Measurements from ENCODE around the gene OPRL1.

OPRL1 gene

DNA sequence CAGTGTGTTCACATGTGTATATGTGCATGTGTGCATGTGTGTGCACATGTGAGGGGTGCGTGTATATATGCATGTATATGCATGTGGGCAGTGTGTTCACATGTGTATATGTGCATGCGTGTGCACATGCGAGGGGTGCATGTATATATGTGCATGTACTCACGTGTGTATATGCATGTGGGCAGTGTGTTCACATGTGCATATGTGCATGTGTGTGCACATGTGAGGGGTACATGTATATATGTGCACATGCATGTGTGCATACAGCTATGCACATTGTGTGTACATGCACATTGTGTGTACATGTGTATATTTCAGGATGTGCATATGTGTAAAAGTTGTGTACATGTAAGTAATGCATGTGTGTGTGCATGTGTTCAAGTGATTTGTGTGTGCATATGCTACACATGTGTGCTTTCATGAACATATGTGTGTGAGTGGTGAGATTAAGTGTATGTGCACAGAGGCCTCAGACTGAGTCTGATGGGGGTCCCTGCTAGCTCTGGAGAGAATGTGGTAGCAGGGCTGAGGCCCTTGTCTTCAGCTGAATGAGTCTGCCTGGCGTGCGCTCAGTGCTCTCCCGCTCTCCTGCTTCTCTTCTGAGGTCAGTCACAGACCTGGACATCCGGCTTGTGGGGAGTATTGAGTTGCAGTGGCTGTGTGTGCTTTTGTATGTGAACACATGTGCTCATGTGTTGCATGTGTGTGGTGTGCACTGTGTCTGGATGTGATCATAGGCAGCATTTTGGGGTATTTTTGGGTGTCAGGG is 64.4 kb downstream of the OPRL1 start:
- no peak for DNase-seq (ENCODE audit: low read depth)

DNA sequence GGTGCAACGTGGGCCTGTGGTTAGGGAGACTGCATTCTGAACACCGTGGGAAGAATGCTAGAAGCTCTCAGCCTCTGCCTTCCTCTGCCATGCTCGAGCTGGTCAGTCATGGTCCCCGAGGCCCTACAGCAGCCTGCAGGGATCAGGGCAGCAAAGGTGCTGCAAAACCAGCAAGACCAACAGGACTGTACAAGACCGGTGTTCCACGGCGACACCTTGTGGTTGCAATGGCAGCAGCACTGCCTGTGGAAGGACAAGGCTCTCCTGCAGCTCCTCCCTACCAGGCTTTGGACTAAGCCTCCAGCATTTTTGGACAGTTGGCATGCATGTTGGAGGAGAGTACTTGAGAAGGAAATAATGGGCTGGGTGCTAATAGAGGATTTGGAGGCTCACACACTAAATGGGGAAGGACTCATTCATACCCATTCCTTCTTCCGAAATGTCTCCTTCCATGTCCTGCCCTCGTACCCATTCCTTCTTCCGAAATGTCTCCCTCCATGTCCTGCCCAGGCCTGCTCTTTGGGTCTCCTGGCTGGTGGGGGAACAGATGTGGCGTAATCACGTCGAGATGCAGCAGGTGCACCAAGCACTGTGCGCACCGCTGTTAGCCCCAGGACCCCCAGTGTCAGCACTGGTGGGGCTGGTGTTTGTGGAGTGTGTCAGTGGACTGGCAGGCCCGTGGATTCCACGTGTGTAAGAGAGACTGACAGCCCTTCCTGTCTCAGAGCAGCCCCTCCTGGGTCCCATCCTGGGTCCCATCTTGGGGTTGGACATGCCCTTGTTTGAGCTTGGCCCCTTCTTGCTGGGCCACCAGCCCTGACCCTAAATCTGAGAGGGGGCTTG is 65.8 kb downstream of the OPRL1 start:
- no peak for DNase-seq (ENCODE audit: low read depth)

DNA sequence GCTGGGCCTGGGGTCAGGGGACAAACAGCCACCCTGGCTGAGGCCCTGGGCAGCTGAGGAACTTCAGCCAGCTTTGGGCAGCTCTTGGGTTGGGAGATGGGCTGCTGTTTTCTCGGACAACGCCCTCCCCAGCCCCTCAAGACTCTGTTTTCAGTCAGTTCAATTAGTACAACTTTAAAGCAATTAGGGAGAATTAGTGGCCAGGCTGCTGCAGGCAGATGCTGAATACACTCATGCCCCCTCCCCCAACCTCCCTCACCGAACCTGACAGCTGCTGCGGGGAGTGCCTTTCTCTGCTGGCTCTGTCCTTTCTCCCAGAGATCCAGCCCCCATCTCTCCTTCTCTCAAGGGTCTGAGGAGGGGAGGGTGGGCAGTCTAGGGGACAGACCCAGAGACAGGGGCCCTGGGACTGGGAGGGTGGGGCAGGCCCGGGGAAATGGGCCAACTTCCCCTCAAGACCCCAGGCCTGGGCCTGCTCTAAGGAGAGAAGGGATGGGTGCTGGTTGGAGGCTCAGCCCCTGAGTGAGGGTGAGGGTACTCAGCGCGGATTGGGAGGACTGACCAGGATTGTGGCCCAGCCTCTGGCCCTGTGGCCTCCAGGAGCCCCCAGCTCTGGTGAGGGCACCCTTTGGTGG is 66.5 kb downstream of the OPRL1 start:
- no peak for DNase-seq (ENCODE audit: low read depth)

DNA sequence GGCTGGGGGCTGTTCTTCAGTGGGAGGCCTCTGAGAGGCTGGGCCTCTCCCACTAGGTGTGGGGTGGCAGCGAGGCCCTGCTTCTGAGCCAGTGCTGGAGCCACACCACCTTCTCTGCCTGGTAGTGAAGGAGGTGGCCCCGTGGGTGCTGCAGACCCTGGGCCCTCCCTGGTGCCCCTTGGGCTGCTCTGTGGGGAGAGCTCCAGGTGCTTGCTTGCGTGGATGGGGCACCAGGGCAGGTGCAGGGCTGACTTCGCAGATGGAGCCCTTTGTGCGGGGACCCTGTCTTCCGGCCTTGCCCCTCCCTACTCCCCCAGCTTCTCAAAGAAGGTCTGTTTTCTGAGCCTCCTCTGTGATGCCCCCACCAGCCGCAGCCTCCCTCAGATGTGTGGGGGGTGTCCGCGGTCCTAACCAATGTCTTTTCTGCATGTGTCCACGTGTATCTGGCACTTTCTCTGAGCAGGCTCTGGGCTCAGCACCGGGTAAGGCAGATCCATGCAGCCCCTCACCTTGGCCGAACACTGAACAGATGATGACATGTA is 67.1 kb downstream of the OPRL1 start:
- no peak for DNase-seq (ENCODE audit: low read depth)

DNA sequence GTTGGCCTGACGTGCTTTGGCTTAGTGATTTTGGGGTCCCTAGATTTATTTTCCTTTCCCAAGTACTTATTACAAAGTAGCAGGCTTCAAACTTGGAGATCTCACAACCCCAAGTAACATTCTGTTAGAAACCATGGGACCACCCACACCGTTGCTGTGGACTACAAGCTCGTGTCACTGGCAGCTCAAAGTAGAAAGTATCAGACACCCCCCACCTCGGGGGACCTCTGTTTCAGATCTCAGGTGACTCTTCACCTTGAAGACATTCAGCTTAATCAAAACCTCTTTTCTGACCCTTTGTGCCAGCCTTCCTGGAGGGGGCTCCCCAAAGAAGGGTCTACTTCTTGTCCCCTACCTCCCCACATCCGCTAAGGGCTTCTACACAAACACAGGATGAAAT is 68.7 kb downstream of the OPRL1 start:
- DNase-seq (ENCODE audit: low read depth): no peak

DNA sequence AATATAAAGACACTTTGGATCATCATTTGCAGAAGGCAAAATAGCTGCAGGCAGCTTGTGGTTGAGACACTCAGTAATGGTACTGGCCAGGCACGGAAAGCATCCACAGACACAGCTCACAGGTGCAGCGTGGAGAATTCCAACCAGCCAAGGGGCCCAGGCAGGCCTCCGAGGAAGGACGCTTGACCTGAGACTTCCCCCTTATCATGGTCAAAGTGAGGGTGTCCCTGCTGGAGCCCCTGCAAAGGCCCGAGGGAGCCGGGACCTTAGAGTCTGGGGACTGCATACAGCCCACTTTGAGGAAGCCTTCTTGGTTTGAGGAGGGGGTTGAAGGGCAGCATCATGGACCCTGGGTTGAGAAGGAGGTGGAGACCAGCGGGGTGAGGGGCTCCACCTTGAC is 69.3 kb downstream of the OPRL1 start:
- no peak for DNase-seq (ENCODE audit: low read depth)

DNA sequence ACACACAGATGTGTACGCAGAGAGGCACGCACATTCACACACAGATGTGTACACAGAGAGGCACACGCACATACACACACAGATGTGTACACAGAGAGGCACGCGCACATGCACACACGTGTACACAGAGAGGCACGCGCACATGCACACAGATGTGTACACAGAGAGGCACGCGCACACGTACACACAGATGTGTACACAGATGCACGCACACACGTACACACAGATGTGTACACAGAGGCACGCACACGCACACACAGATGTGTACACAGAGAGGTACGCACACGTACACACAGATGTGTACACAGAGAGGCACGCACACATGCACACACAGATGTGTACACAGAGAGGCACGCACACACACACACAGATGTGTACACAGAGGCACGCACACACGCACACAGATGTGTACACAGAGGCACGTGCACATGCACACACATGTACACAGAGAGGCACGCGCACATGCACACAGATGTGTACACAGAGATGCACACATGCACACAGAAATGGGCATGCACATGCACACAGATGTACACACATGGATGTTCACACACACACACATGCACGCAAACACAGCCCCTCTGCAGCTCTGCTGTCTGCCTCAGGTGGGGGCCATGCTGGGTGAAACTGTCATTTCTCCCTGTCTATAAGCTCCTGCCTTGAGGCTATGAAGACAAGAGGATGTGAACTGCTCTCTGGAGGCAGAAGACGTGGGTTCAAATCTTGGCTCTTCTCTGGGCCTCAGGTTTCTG is 70.1 kb downstream of the OPRL1 start:
- no peak for DNase-seq (ENCODE audit: low read depth)
